NCI-H2029 (cell line): Measurements from ENCODE around the gene JAKMIP1.
A peak's percentile ranks its signal among the peaks of the same experiment; 100 is the strongest.
"Not testable (repeated sequence)": the region's sequence is repeated elsewhere in the genome, so short reads cannot be mapped to it uniquely, and the experiment has no call there.

ENCODE experiments used
- DNase-seq: peaks from one replicate; lab custom pipeline; 2025; lab: John Stamatoyannopoulos, UW

JAKMIP1 gene

GRCh38 chr4:6013564-6013963, 186.8 kb downstream of the JAKMIP1 start:
- no peak for DNase-seq

DNA sequence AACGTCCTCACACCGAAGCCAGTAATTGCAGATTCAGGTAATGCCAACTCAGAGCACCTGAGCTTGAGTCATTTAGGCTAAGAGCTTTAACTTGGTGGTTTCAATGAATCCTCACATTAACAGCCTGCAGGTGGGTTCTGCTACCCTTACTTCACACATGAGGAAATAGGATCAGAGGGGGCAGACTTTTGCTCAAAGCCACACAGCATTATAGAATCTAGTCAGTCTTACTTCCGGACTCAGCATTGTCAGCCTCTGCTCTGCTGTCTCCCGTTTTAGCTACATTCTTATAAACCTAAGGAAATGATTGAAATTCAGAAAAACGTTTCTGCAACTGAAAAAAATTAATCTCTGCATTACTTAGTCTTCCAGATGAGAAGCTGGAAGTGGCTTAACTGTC, 188.1 kb downstream of the JAKMIP1 start:
- no peak for DNase-seq

DNA sequence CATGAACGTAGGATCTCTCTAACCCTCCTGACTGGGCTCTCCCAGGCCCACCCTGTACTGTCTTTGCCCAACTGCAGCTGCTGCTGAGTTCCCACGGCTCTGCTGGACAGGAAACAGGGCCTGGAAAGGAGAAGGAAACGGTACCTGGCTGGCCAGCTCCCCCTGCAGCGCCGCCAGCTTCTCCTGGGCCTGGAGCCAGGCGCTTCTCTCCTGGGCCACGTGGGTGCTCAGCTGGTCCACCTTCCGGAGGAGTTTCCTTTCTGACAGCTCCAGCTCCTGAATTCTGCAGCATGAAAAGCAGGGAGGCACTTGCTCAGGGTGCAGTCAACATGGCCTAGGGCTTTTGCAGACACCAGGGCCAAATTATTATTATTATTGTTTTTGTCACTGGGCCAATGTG, 188.7 kb downstream of the JAKMIP1 start:
- DNase-seq, result peak; percentile 88

DNA sequence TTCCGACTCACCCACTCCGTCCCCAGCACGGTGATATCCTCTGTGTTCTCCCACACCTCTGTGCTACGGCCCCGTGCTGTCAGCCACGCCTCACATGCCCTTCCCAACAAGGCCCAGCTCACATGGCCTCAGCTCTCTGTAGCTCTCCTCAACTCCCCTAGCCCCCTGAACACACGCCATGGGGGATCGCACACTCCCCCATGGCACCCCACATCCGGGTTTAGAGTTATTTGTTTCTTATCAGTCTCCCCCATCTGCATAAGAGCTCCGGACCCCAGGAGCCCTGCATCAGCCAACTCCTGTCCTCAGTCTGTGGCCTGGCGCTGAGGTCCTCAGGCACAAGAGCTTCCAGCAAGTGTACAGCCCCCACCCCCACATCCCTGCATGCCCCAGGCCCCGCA, 189.1 kb downstream of the JAKMIP1 start:
- DNase-seq, result no peak

DNA sequence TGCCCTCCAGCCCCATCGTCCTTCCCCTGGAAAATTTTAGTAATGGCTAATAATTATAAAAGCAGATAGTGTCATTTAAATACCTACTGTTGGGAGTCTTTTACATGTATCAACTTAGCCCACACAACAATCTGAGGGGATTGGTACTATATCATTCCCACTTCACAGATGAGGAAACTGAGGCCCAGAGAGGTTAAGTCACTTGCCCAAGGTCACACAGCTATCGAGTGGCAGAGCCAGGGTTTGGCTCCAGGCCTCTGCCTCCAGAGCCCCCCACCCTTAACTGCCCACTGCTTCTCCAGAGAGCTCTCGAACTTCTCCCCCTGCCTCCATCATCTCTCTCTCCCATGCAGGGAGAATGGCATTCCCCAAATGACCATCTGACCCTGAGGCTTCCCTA, 189.6 kb downstream of the JAKMIP1 start:
- DNase-seq, result no peak

DNA sequence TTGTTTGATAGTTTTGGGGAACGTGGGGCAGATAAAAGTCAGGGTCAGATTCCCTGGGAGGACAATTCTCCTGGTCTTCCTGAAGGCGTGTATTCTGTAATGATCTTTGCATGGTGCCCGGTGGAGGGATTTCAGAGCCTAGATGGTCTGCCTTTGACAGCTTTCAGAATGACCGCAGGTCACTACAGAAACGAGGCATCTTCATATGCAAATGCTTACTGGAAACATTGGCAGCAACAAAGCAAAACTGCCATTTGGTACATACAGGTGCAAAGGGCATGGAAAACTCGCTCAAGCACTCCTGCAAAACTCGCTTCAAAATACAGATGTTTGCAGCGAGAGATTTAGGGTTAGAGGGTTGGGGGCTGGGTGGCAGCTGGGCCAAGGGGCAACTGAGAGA, 190.9 kb downstream of the JAKMIP1 start:
- no peak for DNase-seq

DNA sequence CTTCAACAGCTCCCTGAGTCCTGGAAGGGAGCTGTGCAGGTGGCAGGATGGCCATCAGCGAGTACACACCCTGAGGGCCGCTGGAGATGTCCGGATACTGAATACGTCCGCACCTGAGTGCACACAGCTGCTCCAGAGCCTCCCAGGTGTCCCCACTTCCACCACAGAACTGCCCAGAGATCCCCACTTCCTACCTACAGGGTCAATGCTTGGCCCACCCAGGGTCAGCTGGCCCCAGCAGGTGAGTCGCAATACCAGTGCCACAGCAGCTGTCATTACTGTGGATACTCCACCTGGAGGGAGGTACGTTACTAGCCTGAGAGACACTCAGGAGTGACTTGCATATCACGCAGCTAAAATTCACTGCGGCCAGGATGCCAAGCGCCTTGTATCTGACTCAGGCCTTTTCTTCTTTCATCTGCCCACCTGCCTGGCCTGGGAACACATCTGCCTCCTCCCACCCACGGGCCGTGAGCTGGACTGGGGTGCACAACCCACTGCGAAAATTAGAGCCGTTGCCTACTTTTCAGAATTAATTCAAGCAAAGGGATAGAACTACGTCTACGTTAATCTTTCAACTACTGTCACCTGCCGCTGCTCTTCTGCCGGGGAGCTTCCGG, 191.5 kb downstream of the JAKMIP1 start:
- DNase-seq, result no peak

DNA sequence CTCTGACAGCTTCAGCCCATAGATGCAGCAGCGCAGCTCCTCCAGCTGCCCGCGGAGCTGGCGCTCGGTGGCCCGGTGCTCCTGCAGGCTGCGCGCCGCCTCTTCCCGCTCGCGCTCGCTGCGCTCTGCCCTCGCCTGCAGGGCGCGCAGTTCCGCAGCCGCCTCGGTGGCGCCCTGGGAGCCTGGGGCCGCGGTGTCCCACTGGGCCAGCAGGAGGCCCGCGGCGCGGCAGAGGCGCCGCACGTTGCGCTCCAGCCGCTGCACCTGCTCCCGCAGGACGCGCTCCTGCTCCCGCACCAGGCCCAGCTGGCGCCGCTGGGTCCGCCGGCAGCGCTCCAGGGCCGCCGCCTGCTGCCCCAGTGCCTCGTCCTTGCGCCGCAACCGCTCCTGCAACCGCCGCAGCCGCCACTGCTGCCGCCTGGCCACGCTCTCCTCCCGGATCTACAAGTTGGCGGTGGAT, 192.2 kb downstream of the JAKMIP1 start:
- DNase-seq, result no peak

GRCh38 chr4:6005175-6005574, 195.2 kb downstream of the JAKMIP1 start:
- DNase-seq, result no peak

DNA sequence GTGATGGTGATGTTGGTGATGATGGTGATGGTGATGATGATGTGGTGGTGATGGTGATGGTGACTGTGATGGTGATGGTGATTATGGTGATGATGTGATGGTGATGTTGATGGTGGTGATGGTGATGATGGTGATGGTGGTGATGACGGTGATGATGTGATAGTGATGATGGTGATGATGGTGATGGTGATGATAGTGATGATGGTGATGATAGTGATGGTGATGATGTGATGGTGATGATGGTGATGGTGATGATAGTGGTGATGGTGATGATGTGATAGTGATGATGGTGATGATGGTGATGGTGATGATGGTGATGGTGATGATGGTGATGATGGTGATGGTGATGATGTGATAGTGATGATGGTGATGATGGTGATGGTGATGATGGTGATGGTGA, 196.9 kb downstream of the JAKMIP1 start:
- not testable (repeated sequence) for DNase-seq

DNA sequence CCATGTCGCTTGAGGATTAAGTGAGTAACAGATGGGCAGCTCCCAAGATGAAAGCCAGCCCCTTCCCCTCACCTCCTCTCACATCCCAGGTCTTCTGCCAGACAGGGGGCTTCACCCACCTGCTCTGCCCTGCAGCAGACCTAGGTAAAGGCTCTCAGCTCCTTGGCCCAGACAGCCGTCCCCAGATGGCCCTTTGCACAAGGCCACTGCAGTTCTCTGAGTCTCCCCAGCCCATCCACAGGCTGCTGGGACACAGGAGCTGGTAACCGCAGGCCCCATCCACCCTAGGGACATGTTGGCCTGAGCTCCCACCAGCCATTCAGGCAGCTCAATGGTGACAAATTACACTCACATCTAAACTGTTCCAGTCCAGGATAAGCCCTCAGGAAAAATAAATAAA, 197.4 kb downstream of the JAKMIP1 start:
- DNase-seq, result no peak

DNA sequence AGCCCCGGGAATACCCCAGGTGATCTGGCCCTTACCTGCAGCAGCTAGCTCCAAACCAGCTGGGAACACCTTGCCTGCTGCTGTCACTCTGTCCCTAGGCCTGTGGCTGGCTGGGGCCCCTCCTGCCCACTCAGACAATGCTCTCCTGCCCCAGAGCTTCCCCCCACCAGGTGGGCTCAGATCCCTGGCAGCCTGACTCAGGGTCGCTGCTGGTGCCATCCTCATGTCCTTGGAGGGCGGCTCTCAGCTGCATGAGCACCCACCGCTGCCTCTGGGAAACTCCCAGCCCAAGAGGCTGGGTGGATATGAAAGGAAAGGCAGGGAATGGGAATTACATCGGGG, 197.9 kb downstream of the JAKMIP1 start:
- DNase-seq, result no peak

GRCh38 chr4:6001680-6002491, 198.5 kb downstream of the JAKMIP1 start:
- no peak for DNase-seq

DNA sequence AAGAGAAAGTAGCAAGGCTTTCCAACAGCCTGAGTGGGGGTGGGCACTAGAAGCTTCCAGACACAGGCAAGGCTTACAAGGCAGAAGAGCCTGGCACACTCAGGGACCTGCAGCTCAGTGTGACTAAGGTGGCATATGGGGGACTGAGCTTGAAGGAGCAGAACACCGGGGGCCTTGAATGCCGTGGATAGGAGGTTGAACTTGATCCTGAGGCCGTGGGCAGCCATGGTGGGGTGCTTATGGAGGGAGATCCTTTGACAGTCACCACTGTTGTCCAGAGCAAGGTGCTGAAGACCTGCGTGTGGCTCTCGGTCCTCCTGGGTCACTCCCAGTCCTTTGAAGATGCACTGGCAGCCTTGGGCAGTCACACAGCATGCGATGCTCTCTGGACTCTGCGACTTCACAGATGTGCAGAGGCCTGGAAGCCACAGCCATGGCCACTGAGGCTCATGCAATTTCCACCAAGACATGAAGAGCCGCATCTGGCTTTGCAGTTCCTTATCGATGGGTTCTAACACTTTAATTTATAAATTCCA, 200.5 kb downstream of the JAKMIP1 start:
- DNase-seq, result no peak

- no peak for DNase-seq
These were observed 201.0 kb downstream of the JAKMIP1 start for GRCh38 chr4:5999356-5999755.

- DNase-seq, result peak; percentile 63
These were observed 201.9 kb downstream of the JAKMIP1 start for GRCh38 chr4:5998333-5998936.

DNA sequence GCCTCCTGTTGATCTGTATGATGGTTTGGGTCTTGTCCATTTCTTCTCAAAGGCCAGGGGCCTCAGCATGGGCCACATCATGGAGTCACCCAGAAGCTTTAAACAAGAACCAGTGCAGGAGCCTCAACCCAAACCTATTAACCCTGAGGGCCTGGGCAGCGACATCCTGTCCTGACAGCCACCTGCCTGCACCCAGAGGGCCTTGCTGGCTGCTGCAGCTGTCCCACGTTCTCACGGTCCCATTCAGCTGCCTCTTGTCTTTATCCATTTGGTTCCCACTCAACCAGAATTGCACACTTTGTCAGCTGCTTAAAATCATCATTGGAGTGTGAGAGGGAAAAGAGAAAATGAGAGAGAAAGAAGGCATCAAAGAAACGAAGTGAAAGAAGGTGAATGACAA, 203.7 kb downstream of the JAKMIP1 start:
- DNase-seq, result no peak

- DNase-seq, result peak; percentile 56
These were observed 204.3 kb downstream of the JAKMIP1 start for GRCh38 chr4:5995901-5996623.

- no peak for DNase-seq
These were observed 206.2 kb downstream of the JAKMIP1 start for GRCh38 chr4:5993876-5994811.

DNA sequence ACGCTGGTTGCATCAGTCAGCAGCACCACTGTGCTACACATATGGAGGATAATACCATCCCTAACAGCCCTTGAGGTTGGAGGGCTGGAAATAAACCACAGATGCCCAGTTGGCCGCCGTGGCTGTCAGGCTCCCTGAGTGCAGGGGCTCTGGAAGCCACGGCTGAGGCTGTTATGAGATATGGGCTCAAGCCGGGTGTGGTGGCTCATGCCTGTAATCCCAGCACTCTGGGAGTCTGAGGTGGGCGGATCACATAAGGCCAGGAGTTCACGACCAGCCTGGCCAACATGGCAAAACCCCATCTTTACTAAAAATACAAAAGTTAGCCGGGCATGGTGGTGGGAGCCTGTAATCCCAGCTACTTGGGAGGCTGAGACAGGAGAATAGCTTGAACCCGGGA, 207.0 kb downstream of the JAKMIP1 start:
- DNase-seq, result not testable (repeated sequence)

DNA sequence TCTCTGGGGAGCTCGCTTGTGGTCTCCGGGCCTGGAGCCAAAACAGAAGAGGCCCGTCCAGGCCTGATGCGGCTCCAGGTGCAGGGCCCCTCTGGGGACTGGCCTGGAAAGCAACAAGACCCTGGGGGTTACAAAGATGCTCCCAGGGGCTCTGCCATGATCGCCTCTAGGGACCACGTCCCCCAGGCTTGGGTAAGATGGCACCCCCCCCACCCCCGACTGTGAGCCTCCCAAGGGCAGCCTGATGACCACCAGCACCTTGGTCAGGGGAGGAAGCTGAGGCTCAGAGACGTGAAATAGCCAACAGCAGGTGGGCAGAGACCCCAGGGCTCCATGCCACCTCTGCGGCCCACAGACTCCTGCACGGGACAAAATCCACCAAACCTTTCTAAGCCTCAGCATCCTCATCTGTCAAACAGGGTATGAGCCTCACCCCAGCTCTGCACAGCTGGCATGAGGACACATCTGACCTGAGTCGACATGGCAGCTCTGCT, 207.5 kb downstream of the JAKMIP1 start:
- DNase-seq, result no peak
